Measurements from ENCODE around the gene DLK1.

DNA sequence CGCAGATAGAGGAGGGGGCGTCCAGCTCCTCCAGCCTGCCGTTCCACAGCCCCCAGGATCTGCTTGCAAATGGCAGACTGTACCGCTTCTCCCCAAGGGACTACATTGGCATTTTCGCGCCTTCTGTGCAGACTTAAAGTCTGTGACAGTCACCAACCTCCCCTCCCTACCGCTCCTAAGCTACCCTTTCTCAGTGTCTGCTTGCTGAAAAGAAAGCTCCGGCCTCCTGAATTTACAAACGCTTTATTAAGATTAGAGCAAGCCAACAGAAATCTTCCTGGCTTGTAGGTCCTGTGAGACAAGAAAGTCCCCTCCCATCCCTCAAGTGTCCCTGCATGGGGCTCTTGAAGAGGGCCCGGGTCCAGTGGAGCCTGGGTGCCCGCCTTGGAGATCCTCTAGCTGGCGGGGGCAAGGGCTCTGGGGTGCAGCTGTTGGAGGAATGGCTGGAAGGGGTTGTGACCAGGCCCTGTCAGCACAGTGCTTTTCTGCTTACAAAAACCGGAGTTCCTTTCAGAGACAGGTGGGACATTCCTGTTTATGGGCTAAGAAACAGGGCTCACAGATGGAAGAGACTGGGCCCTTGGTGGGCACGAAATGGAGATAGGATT is 2.8 kb upstream of the DLK1 start:
- TF ChIP-seq CEBPB (IDR thresholded peaks at IDR 0.05) (no peak), FOXM1 (IDR thresholded peaks at IDR 0.05; ENCODE audit: borderline replicate concordance, low read depth) (no peak), RAD21 (IDR thresholded peaks at IDR 0.05; ENCODE audit: low read depth) (no peak), EGR1 (IDR thresholded peaks at IDR 0.05) (no peak), MAX (IDR thresholded peaks at IDR 0.05) (no peak), EP300 (IDR thresholded peaks at IDR 0.05; ENCODE audit: borderline replicate concordance) (no peak), TAF1 (IDR thresholded peaks at IDR 0.05; ENCODE audit: low read depth) (no peak), NFIC (IDR thresholded peaks at IDR 0.05) (no peak), TCF12 (IDR thresholded peaks at IDR 0.05; ENCODE audit: low read depth) (no peak), YY1 (IDR thresholded peaks at IDR 0.05; ENCODE audit: low read depth) (no peak), CREB1 (IDR thresholded peaks at IDR 0.05; ENCODE audit: low read depth) (no peak), TEAD4 (IDR thresholded peaks at IDR 0.05) (no peak), USF1 (IDR thresholded peaks at IDR 0.05) (no peak)
- TF ChIP-seq, protein P1, sequence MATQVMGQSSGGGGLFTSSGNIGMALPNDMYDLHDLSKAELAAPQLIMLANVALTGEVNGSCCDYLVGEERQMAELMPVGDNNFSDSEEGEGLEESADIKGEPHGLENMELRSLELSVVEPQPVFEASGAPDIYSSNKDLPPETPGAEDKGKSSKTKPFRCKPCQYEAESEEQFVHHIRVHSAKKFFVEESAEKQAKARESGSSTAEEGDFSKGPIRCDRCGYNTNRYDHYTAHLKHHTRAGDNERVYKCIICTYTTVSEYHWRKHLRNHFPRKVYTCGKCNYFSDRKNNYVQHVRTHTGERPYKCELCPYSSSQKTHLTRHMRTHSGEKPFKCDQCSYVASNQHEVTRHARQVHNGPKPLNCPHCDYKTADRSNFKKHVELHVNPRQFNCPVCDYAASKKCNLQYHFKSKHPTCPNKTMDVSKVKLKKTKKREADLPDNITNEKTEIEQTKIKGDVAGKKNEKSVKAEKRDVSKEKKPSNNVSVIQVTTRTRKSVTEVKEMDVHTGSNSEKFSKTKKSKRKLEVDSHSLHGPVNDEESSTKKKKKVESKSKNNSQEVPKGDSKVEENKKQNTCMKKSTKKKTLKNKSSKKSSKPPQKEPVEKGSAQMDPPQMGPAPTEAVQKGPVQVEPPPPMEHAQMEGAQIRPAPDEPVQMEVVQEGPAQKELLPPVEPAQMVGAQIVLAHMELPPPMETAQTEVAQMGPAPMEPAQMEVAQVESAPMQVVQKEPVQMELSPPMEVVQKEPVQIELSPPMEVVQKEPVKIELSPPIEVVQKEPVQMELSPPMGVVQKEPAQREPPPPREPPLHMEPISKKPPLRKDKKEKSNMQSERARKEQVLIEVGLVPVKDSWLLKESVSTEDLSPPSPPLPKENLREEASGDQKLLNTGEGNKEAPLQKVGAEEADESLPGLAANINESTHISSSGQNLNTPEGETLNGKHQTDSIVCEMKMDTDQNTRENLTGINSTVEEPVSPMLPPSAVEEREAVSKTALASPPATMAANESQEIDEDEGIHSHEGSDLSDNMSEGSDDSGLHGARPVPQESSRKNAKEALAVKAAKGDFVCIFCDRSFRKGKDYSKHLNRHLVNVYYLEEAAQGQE (IDR thresholded peaks at IDR 0.05; ENCODE audit: low read depth): no peak
